Stomach (tissue), 4 donors: ENCODE results near the gene AFAP1.

Source experiments
- EP300 ChIP-seq: sonication (generic); formaldehyde crosslinking; IDR thresholded peaks from one replicate; pipeline ENCODE4 v1.6.1; 2017; ENCODE audit warnings: antibody characterized with exemption
- TF ChIP-seq, protein P1 (sequence below), 7 experiments: fragments of 450-650 bp in 4 of 7; fragments of 200-600 bp in 3 of 7; sonication (generic) in 3 of 7; IDR thresholded peaks; one replicate each; pipeline ENCODE4 v1.5.1; 2016 to 2019; ENCODE audit warnings: antibody characterized with exemption in 7 of 7, control low read depth in 2 of 7, mild to moderate bottlenecking in 1 of 7

DNA sequence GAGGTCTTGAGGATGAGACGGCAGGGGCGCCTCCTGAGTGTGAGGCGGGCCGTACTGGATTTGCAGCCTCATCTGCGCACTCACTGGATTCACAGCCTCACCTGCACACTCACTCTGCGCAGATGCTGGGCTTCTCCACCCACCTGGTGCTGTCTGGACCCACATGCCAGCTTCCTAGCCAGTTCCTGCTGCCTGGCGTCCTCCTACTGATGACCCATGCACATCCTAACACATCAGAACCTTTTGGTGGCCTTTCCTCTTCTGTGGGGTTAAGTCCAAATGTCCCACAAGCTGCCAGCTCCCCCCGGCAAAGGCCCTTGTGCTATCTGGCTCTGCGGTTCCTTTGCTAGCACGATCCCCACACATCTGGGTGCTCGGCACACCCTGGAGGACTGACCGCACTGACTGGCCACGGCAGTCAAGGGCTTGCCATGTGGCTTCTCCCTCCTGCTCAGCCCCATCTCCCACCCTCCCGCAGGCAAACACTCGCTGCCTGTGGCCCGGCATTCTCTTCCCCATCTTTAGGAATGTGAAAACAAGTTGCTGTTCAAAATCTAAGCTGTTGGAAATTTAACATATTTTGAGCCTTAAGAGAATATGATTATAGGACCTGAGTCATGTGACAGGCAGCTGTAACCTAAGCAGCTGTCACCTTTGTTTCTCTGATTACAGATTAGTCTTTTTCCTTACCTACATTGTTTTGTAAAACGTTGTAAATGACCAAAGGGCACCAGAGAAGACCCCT is 39.4 kb upstream of the AFAP1 start:
- TF ChIP-seq EP300 = no peak
- TF ChIP-seq, protein P1, sequence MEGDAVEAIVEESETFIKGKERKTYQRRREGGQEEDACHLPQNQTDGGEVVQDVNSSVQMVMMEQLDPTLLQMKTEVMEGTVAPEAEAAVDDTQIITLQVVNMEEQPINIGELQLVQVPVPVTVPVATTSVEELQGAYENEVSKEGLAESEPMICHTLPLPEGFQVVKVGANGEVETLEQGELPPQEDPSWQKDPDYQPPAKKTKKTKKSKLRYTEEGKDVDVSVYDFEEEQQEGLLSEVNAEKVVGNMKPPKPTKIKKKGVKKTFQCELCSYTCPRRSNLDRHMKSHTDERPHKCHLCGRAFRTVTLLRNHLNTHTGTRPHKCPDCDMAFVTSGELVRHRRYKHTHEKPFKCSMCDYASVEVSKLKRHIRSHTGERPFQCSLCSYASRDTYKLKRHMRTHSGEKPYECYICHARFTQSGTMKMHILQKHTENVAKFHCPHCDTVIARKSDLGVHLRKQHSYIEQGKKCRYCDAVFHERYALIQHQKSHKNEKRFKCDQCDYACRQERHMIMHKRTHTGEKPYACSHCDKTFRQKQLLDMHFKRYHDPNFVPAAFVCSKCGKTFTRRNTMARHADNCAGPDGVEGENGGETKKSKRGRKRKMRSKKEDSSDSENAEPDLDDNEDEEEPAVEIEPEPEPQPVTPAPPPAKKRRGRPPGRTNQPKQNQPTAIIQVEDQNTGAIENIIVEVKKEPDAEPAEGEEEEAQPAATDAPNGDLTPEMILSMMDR (IDR thresholded peaks at IDR 0.05) = no peak
